ENCODE data around the gene CTAGE4.
"Not testable (repeated sequence)": the region's sequence is repeated elsewhere in the genome, so short reads cannot be mapped to it uniquely, and the experiment has no call there.

CTAGE4 gene

GRCh38 chr7:144217200-144217599 lies 33.9 kb downstream of the CTAGE4 start:
- DNase-seq, result not testable (repeated sequence)

- DNase-seq, result not testable (repeated sequence)
Measured at GRCh38 chr7:144218581-144218980, 35.3 kb downstream of the CTAGE4 start.

- DNase-seq, result not testable (repeated sequence)
Measured at GRCh38 chr7:144219149-144219548, 35.9 kb downstream of the CTAGE4 start.

GRCh38 chr7:144220531-144220930 lies 37.3 kb downstream of the CTAGE4 start:
- not testable (repeated sequence) for DNase-seq

GRCh38 chr7:144223675-144224074 lies 40.4 kb downstream of the CTAGE4 start:
- not testable (repeated sequence) for DNase-seq

GRCh38 chr7:144226866-144227265 lies 43.6 kb downstream of the CTAGE4 start:
- DNase-seq, result not testable (repeated sequence)

GRCh38 chr7:144228810-144229209 lies 45.5 kb downstream of the CTAGE4 start:
- DNase-seq, result not testable (repeated sequence)

- DNase-seq, result not testable (repeated sequence)
Measured at GRCh38 chr7:144231027-144231426, 47.8 kb downstream of the CTAGE4 start.

GRCh38 chr7:144233039-144233438 lies 49.8 kb downstream of the CTAGE4 start:
- DNase-seq, result not testable (repeated sequence)
